Activated gamma-delta T cell treated with anti-CD3 and anti-CD28 coated beads, Interleukin-2, amount 50 U/mL, for 16 hours (primary cell): ENCODE measurements around the gene LARGE1.

Source experiments
- DNase-seq: peaks from one replicate; pipeline ENCODE4 v3.0.0-alpha.2; 2020; ENCODE audit warnings: low read depth

LARGE1 gene

DNA sequence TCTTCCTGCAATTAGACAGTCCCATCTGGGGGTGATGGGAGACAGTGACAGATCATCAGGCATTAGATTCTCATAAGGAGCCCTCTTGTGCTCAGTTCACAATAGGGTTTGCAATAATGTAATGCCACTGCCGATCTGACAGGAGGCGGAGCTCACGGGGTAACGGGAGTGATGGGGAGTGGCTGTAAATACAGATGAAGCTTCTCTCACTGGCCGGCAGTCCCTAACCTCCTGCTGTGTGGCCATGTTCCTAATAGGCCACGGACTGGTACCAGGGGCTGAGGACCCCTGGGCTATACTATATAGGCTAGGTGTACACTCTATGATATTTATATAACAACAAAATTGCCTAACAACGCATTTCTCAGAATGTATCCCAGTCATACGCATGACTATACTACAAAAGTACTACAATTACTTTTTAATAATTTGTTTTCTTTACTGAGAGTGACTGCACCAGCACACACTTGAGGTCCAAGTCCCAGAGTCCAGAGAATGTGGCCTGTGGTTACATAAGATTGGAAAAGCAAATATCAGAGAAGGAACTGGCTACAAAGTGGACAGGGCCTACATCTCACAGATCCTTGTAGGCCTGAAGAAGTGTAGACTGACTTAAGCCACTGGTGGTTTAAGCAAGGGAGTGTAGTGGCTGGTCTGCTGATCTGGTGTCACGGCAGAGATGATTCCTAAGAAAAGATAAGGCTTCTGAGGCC, 200.0 kb downstream of the LARGE1 start:
- no peak for DNase-seq

DNA sequence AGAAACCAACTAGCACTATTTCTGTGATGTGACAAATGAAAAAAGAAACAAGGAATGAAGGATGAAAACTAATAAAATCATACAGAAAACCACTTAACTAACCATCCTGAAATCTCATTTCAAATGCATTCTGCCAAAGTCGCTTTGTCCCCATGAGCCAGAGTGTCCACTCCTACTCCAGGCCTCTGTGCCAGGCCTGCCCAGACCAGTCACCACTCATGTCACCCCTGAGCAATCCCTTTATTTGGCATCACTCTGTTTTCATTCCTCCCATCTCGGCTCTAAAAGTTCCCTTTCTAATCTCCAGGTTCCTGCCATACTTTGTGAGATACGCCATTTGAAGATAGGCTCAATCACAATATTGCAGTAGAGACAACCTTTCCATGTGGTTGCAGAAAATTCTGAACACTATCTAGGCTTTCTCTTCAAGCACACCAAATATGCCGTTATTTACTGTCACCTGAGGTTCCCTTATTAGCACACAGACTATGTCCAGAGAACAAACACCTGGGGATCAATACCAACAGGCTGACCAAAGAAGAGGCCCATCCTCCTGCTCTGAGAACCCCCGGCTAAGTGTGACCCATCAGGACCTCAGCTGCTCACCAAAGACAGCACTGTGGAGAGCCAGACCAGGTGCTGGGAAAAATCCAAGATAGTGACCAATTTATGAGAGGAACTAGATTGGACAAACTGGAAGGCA, 202.4 kb downstream of the LARGE1 start:
- DNase-seq = no peak

DNA sequence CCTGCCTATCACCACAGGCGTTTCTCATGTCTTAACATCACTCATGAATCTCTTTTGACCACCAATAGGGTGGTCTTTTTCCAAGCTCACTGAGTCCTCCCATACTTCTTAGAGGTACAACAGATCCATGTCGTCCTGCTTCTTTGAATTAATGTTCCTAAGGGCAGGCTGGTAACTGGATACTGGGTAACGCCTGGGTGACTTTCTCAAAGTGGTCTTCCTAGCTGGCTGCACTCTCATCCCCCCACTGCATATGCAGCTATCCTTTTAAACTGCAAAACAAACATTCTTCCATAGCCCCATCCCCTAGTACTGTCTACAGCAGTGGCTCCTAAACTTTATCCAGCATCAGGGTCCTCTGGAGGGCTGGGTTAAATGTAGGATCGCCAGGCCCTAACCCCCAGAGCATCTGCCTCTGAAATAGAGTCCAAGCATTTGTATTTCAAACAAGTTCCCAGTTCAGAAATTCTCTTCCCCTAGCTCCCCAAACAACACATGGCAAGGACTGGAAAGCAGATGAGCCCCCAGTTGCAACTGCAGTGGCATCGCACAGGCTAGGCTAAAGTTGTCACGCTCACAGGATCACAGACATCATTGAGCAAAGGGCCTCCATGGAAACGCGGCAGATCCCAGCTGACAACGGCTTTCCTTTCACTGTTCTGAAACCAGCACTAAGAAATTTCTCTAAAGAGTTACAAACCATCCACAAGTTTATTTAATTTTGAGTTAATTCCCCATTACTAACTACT, 204.9 kb downstream of the LARGE1 start:
- no peak for DNase-seq

DNA sequence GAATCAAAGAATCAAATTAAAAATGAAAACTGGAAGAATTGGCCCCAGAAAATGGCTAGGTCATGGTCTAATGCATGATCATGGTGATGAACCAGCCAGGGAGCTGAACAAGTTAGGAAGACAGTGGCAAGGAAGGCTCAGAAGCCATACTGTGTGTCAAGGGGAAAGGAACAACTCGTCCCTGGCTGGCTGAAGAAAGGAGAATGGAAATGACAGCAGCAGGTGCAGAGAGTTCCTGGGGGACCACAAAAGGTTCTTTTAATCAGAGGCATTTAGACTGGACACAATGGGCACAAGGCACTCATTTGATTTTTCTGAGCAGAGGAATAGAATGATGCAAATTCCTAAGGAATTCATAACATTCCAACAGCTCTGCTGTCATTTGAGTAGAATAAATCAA, 209.9 kb downstream of the LARGE1 start:
- no peak for DNase-seq

DNA sequence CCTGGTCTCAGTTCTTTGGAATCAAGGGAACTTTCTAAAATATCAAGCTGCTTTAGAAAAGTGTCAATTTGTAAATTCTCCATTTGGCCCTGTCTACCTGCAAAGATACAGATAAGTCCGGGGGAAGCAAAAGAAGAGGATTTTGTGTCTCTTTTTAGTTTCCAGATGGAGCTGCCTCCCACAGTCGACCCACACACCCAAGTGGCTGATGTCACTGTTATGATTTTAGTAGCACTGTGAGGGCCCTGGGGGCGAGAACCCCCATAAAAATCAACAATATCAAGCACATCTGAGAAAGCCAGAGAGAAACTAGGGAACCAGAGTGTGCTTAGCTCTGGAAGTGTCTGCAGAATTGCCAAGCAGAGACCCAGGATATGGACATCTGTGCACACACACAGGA, 212.7 kb downstream of the LARGE1 start:
- DNase-seq = no peak

DNA sequence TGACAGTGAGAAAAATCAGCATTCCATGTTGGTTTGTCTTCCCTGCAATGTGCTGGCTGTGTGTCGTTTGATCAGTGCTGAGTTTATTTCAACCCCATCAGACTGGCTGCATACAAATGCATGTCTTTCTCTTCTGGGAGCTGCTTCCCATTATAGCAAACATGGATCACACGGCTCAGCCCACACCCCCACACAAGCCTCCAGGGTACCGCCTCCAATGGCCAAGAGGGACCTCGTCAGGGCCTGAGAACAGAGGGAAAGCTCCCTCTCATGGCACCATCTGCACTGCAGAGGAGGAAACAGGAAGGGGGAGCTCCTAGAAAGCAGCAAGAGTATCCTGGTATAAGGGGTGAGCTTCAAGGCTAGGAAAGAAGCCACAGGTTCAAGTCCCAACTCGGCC, 214.2 kb downstream of the LARGE1 start:
- no peak for DNase-seq

DNA sequence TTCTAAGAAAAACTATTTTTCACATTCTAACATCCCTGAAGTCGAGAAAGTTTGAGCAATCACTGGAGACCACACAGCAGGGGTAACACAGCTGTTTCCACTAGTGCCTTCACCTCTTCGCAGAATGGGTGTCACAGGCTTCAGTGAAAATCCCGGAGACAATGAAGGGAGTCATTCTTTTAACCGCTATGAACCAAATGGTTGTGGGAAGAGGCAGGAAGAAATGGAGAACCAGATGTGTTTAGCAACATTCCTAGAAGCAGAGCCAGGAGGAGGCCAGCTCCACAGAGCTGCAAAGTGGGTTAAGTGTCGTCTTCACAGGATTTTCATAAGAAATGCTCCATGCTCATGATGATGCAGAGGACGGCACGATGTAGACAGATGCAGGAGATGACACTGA, 221.1 kb downstream of the LARGE1 start:
- DNase-seq = no peak

DNA sequence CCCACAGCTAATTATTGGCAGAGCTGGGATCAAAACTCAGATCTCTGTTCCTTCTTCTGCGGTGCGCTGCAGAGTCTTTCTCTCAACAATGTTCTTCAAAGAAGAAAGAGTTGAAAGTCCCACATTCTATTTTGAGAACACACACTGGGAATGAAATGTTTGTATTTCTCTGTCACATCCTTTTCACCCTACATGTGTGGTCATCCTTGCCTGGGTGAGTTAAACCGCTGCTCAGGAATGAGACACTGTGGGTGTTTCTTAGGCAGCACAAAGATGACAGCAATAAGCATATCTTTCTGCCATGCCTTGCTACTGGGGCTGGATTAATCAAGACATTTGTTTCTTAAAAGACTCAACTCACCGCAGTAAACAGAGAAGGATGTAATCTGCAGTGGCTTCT, 222.6 kb downstream of the LARGE1 start:
- no peak for DNase-seq

DNA sequence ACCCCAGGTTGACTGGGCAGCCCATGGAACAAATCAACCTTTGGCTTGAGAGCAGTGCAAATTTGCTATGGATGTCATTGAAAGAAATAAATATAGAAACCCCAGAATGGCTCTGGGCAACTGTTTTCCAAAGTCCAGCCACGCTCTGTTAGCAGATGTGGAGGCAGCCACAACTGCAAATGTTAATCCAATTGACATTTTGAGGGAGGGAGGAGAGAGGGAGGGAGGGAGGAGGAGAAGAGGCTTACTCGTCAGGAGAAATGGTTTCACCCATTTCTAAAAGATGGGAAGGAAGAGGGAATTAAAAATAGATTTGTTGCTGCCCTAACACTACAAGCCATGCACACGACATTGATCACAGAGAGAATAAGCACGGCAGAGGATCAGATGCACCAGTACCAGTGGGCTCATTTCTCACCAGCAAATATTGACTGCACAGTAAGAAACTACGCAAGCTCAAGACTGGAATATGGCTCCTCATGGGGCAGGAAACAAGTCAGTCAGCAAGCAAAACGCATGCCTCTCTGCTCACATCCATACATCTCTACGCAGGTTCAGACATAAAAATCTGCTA, 229.1 kb downstream of the LARGE1 start:
- no peak for DNase-seq

DNA sequence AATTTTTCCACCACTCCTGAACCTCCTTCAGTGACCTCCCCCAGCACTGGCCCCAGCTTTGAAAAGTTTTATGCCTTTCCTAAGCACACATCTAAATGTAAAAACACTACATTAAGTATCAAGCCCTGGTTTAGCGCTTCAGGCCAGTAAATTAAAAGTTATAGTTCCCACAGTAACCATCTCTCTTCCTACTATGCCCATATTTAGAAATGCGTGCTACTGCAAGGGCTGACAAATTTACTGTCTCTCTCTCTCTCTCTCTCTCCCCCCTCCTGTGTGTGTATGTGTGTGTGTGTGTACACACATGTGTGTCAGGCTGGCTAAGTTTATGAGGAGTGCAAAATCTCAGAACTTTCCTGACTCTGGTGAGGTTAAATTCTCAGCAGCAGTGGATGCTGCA, 231.4 kb downstream of the LARGE1 start:
- DNase-seq = no peak

DNA sequence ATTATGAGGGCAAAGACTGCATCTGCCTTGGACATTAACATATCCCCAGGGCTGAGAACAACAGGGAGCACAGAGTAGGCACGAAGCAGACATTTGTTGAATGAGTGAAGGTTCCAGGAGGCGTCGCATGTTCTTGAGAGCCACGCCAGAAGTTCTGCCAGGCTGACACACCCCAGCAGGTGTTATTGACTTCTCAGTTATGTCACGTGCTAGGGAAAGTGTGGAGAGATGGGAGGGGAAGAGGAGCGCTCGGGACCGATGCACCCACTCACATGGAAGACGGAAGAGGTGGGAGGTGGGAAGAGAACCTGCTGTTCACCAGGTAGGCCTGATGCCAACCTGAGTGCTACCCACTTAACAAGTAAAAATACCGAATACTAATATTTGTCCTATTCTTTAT, 232.8 kb downstream of the LARGE1 start:
- DNase-seq = no peak

DNA sequence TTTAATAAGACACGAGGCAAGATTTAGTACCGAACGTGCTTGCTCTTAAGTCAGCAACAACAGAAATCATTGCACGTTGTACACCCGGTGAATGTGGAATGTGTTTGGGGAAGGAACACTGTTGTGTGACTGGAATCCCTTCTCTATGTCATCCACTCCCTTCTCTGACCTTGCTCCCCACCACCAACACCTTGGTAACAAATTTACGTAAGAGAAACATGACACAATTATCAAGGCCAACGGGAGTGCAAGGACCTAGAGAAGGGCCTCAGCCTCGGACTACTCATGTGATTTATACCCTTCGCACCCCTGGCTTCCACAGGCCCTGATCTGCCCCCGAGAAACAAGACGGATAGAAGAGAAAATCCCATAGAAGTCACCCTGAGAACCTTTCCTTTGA, 236.2 kb downstream of the LARGE1 start:
- no peak for DNase-seq

DNA sequence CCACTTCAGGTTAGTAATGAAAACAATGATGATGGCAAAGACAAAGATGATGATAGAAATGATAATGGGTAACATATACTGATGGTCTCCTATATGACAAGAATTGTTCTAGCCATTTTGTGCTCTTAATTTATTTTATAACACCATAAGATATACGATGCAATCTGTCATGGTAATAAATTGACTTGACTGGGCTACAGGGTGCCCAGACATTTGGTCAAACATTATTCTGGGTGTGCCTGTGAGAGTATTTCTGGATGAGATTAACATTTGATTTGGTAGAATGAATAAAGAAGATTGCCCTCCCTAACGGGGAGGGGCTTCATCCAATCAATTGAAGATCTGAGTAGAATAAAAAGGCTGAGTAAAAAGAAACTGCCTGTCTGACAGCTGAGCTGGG, 237.3 kb downstream of the LARGE1 start:
- DNase-seq = no peak

DNA sequence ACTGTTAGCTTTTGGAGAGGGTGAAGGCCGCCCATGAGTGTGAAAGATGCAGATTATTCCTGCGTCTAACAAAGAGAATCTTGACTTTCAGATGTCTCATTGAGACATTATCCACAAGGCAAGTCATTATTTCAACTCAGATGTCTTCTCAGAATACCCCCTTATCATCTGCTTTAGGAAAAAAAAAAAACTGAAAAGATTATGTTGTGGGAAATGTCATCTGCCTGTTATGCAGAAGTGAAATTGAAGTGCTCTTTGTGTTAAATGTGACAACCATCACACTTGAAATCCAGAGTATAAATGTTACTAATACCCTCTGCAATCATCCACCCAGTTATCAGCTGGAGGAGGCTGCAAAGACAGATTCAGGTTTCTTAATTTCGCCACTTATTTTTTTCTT, 239.6 kb downstream of the LARGE1 start:
- no peak for DNase-seq

DNA sequence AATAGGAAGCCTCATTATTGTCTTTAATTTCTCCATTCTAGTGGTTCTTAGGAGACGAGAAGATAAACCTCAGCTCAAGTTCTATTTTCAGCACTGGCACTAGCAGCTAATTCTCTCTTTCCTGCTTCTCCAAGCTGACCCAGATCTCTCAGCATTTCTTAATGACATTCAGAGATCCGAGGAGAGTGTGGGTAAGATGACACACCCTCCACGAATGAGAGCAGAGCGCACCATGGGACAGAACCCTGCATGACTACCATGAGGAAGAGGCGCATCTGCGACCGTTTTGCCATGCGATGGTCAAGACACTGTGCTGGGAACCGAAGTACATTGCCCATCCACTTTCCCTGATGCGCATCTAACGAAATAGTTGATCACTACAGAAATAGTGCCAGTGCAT, 241.8 kb downstream of the LARGE1 start:
- DNase-seq = no peak

DNA sequence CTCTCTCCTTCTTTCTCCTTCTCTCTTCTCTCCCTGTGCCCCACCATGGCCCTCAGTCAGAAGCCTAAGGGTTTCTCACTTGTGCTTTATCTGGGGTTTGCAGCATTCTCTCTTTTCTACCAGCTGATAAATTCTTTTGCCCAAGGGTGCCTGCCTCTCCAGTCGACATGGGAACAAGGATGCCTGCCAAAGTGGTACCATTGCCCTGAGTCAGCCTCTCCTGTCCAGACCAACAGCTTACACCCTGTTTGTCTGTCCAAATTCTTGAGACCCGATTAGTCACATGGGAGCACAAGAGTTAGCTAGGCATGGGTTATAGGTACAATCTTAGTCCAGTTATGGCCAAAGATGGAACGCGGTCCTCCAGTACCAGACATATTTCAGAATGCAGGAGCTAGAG, 242.7 kb downstream of the LARGE1 start:
- DNase-seq = no peak

DNA sequence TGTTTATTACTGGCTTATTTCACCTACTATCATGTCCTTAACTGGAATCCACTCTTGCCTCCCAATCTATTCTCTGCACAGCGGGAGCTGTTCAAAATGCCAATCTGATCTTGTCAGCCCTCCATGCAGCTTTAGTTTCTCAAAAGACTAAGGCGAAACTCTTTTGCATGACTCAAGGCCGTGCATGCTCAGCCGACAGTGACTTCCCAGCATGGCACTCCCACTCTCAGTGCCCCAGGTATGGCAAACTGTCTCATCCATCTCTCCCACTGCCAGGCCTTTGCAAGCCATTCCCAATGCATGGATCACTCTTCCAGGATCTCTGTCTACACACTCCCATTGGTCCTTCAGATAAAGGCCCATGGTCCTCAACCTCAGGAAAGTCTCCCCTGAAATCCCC, 245.9 kb downstream of the LARGE1 start:
- no peak for DNase-seq

DNA sequence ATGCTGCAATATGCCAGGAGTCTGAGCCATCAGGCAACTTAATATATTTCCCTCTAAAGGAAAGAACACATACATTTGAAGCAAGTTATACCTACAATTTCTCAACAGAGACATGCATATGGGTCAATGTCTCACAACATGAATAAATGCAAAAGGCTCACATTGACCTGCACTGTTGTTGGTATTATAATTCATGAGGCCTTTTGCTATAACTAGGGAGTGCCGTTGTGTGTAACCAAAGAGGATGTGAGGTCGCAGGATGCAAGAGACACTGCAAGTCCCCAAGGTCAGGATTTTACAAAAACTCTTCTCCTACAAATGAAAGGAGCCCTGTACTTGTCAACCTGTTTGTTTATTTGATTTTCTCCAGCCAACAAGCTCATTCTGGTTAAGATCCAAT, 250.5 kb downstream of the LARGE1 start:
- no peak for DNase-seq

DNA sequence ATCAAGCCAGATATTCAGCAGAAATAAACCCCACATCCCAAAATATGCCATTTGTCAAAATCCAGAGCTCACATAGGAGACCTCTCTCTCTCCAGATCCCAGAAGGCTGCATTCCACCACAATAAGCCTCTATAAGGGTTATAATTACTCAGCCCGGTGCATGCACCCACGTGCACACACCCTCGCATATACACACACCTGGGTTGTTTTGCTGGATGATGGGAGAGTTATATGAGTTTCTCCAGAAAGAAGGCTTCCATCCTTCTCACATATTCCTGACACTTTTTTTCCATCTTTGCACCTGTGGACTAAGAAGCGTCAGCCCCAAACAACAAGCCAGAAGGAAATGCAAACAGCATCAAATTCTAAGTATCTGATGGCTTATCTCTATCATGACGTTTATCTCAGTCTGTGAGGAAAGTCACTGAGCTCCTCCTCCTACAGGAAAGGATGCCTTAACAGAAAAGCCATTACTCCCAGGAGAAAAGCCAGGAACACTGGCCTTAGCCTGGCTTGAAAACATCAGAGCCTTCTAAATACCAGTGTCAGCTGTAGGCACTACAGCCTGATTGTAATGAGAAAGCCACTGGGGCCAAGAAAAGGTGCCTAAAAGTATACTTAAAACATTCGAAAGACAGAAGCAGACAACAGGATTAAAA, 253.2 kb downstream of the LARGE1 start:
- no peak for DNase-seq

DNA sequence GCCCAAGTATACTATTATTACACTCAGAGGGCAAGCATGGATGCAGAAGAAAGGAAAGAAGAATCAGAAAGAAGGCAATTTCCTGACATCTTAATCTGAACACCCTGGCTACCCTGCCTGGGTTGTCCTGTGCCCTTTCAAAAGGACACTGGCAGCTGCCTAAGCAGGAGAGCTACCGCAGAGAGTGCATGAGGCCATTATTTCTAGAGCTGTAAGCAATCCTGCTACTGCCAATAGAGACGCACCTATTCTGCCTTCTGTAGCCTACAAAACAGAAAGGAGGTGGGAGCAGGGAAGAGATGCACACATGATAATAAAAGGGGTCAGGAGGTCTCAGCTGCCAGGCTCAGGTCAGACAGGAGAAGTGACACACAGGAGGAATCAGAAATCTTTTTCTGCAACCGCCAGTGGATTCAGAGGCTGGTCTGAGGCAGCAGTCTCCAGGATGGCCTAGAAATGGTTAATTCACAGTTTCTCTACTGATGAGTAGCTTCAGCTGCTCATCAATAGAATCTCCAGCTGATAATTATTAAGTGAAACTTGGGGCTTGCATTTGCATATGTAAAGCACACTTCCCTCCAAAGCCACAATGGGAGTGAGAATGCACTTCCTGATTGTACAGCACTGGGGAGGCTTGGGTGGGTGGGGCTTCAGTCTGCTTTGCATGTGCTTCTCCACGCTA, 253.9 kb downstream of the LARGE1 start:
- no peak for DNase-seq

DNA sequence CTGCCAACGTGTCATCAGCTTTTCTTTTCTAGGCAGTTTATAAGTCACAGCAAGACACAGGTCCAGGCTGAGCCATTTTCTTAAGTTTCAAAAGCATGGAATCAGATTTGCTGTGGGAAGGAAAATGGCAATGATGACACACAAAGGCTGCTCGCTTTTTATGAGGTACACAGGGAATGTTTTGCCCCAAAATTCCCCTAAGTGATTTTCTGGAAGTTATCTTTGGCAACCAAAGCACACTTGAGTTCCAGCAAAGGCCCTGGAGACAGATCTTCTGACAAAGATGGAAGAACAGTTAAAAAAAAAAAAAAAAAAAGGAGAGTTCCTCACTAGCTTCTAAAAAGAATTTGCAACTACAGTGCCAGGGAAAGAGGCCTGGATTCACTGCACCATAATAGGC, 260.8 kb downstream of the LARGE1 start:
- no peak for DNase-seq

DNA sequence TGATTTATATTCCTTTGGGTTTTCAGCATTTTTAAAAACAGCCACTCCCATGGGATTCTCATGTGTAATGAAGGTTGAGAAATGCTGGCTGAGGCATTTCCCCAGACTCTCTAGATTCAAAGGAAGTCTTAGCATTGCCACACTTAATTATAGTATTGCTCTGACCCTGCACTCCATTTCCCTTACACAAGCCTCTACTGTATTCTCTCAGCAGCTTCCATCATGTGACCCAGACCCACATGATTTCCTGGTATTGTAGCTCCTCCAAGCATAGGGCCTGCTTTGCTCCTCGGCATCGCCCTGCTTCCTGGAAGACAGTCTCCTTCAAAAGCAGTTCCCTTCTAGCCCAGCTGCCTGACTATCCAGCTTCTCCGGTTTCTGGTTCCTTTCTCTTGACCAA, 261.5 kb downstream of the LARGE1 start:
- no peak for DNase-seq
